HG03060 (cell line): ENCODE measurements around the gene VPS72.
A peak's percentile ranks its signal among the peaks of the same experiment; 100 is the strongest.
"Not testable (repeated sequence)": the region's sequence is repeated elsewhere in the genome, so short reads cannot be mapped to it uniquely, and the experiment has no call there.

ENCODE experiments used
- ATAC-seq: cut with Tn5 transposase; IDR thresholded peaks from one replicate; pipeline ENCODE4 v1.9.1; 2021; ENCODE audit warnings: low read depth, moderate number of reproducible peaks; ENCODE audit not compliant: unreplicated experiment

VPS72 gene

GRCh38 chr1:151189637-151190445 is at the start of gene VPS72:
VPS72 (minus strand) TSS chr1:151190197; CDS start chr1:151190121, 76 bp downstream.
- peak; percentile 80 for ATAC-seq

- no peak for ATAC-seq
Measured at GRCh38 chr1:151238467-151238739, 48.4 kb upstream of the VPS72 start.

- ATAC-seq, result no peak
Measured at GRCh38 chr1:151237678-151238466, 47.9 kb upstream of the VPS72 start.

- no peak for ATAC-seq
Measured at GRCh38 chr1:151235235-151235634, 45.2 kb upstream of the VPS72 start.

- no peak for ATAC-seq
Measured at GRCh38 chr1:151222130-151222529, 32.1 kb upstream of the VPS72 start.

GRCh38 chr1:151221616-151222015 is 31.6 kb upstream of the VPS72 start:
- no peak for ATAC-seq

- ATAC-seq, result no peak
Measured at GRCh38 chr1:151213560-151213959, 23.6 kb upstream of the VPS72 start.

- no peak for ATAC-seq
Measured at GRCh38 chr1:151211972-151212705, 22.1 kb upstream of the VPS72 start.

GRCh38 chr1:151210830-151211229 is 20.8 kb upstream of the VPS72 start:
- no peak for ATAC-seq

GRCh38 chr1:151205381-151205965 is 15.5 kb upstream of the VPS72 start:
- ATAC-seq, result not testable (repeated sequence)

- ATAC-seq, result no peak
Measured at GRCh38 chr1:151199873-151200581, 10.0 kb upstream of the VPS72 start.

GRCh38 chr1:151198254-151199127 is 8.5 kb upstream of the VPS72 start, which contains the start of gene PIP5K1A:
PIP5K1A (plus strand) TSS chr1:151198552; CDS start chr1:151198997, 445 bp downstream.
- ATAC-seq, result peak; percentile 87

- no peak for ATAC-seq
Measured at GRCh38 chr1:151197863-151198253, 7.9 kb upstream of the VPS72 start.

GRCh38 chr1:151196292-151196800 is 6.3 kb upstream of the VPS72 start:
- no peak for ATAC-seq

- ATAC-seq, result not testable (repeated sequence)
Measured at GRCh38 chr1:151194894-151195594, 5.0 kb upstream of the VPS72 start.

- ATAC-seq, result no peak
Measured at GRCh38 chr1:151193856-151194255, 3.9 kb upstream of the VPS72 start.

- no peak for ATAC-seq
Measured at GRCh38 chr1:151193304-151193703, 3.3 kb upstream of the VPS72 start.

- ATAC-seq, result no peak
Measured at GRCh38 chr1:151192047-151192446, 2.0 kb upstream of the VPS72 start.
